Activated CD8-positive, alpha-beta T cell treated with anti-CD3 and anti-CD28 coated beads, Interleukin-2, amount 10 ng/mL, durations not matched to agents 7 days and 5 days (primary cell): ENCODE data around the gene TSPAN15. TPM values are rescaled to one million over a fixed set of nuclear protein-coding genes. Genes with fewer than 3 reads are reported as not detected.
"Not testable (repeated sequence)": the region's sequence is repeated elsewhere in the genome, so short reads cannot be mapped to it uniquely, and the experiment has no call there.

Experiments used
- ATAC-seq: fragments of 150-1000 bp; cut with Tn5 transposase; one replicate; pipeline ENCODE4 v1.10.0; 2021; ENCODE audit warnings: moderate library complexity
- CTCF ChIA-PET: fragments of 350-600 bp; sonication (Branson Sonifier 250); formaldehyde crosslinking; loops from one replicate; lab custom pipeline; 2021; ENCODE audit warnings: antibody characterized with exemption; lab: Charles Lee
- POLR2A ChIA-PET: fragments of 350-600 bp; sonication (Branson Sonifier 250); formaldehyde crosslinking; loops from one replicate; lab custom pipeline; 2021; ENCODE audit warnings: antibody characterized with exemption; lab: Charles Lee
- DNase-seq: peaks from one replicate; pipeline ENCODE4 v3.0.0-alpha.2; 2020
- H3K27ac Mint-ChIP-seq: one replicate; pipeline ENCODE4 v1.8.0; 2021; ENCODE audit warnings: mild to moderate bottlenecking, mixed read lengths
- H3K27me3 Mint-ChIP-seq: one replicate; pipeline ENCODE4 v1.8.0; 2021; ENCODE audit warnings: low read depth, mixed read lengths
- H3K36me3 Mint-ChIP-seq: one replicate; pipeline ENCODE4 v1.8.0; 2021; ENCODE audit warnings: low read depth, mixed read lengths
- H3K4me1 Mint-ChIP-seq: one replicate; pipeline ENCODE4 v1.8.0; 2021; ENCODE audit warnings: low read depth, mixed read lengths
- H3K4me3 Mint-ChIP-seq: one replicate; pipeline ENCODE4 v1.8.0; 2021; ENCODE audit warnings: mild to moderate bottlenecking, mixed read lengths
- H3K9me3 Mint-ChIP-seq: one replicate; pipeline ENCODE4 v1.8.0; 2022; ENCODE audit warnings: mixed read lengths; ENCODE audit not compliant: insufficient read depth
- total RNA-seq, 2 experiments: library from RNA; stranded (reverse); gene quantifications; one replicate each; pipeline ENCODE4 v1.2.3, GENCODE V29; 2021

Gene TSPAN15
- total RNA-seq, 2 experiments from 2014 or later: 3.8 to 4.7 TPM

DNA sequence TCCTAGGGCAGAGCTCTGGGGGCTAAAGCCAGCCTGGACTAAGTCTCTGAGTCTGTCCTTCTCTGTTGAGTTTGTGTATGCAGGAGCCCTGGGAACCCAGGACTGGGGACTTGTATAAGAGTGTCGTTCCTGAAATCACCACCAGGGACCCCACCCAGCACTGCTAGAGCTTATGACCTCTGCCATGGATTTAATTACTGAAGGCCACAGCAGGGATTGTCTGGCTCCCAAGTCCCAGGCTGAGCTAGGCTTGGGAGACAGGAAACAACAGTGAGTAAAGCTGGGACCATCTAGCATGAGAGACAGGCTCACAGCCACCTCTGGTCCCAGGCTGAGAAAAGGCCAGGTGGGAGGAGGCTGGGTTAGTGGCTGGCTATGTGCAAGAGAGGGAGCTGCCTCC, 1.4 kb upstream of the TSPAN15 start:
- peak overlapping the region; percentile 27 for H3K27ac Mint-ChIP-seq
- H3K4me3 Mint-ChIP-seq: no peak overlapping the region
- H3K27me3 Mint-ChIP-seq: peaks cover 36% of the 10 kb centered on the region
- CTCF ChIA-PET: interaction anchor here (0.9 to 5.0 kb wide), 15 partner anchors 9 to 187 kb away, joined by 3 to 24 read pairs (median 4); no protein-coding TSS in a partner anchor
- H3K4me1 Mint-ChIP-seq: peaks cover 29% of the 10 kb centered on the region
- POLR2A ChIA-PET: no interaction called here
- DNase-seq: peak; percentile 74
- H3K36me3 Mint-ChIP-seq: no peaks in the 10 kb centered on the region
- no peaks in the 10 kb centered on the region for H3K9me3 Mint-ChIP-seq
- peak; percentile 74 for ATAC-seq

DNA sequence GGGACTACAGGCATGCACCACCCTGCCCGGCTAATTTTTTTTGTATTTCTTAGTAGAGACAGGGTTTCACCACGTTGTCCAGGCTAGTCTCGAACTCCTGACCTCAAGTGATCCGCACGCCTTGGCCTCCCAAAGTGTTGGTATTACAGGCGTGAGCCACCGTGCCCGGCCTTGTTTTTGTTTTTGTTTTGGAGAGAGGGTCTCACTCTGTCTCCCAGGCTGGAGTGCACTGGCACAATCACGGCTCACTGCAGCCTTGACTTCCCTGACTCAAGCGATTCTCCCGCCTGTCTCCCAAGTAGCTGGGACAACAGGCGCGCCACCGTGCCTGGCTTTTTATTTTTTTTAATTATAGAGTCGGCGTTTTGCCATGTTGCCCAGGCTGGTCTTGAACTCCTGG, 870 bp upstream of the TSPAN15 start:
- H3K27me3 Mint-ChIP-seq: peaks cover 31% of the 10 kb centered on the region
- ChIA-PET POLR2A (interaction anchor here (0.9 kb wide), 1 partner anchor 18 kb away, joined by 4 read pairs; no protein-coding TSS in a partner anchor), CTCF (interaction anchor here (0.9 to 5.0 kb wide), 16 partner anchors 9 to 186 kb away, joined by 3 to 24 read pairs (median 4); no protein-coding TSS in a partner anchor)
- not testable (repeated sequence) for H3K36me3 Mint-ChIP-seq, DNase-seq, H3K9me3 Mint-ChIP-seq, H3K27ac Mint-ChIP-seq, ATAC-seq, H3K4me3 Mint-ChIP-seq
- peaks cover 29% of the 10 kb centered on the region for H3K4me1 Mint-ChIP-seq

DNA sequence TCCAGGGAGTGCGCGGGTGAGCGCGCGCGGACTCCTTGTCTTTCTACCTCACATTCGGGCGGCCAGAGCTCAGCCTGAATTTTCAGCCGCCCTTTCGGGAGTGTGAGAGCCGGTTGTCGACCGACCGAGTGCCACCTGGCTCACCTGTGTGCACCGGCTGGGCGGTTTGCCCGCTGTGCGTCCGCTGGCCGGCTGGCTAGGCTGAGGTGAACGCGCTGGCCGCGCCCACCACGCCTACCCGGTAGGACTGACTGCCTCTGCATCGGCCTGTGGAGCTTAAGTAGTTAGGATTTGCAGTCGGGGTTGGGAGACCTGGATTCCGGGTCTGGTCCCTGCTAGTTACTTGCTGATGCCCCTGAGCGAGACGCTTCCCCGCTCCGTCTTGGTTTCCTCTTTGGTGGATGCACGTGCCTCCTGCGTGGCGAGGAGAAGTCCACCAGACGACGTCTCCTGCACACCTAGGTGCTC, 553 bp downstream of the TSPAN15 start:
- peaks cover 26% of the 10 kb centered on the region for H3K27me3 Mint-ChIP-seq

DNA sequence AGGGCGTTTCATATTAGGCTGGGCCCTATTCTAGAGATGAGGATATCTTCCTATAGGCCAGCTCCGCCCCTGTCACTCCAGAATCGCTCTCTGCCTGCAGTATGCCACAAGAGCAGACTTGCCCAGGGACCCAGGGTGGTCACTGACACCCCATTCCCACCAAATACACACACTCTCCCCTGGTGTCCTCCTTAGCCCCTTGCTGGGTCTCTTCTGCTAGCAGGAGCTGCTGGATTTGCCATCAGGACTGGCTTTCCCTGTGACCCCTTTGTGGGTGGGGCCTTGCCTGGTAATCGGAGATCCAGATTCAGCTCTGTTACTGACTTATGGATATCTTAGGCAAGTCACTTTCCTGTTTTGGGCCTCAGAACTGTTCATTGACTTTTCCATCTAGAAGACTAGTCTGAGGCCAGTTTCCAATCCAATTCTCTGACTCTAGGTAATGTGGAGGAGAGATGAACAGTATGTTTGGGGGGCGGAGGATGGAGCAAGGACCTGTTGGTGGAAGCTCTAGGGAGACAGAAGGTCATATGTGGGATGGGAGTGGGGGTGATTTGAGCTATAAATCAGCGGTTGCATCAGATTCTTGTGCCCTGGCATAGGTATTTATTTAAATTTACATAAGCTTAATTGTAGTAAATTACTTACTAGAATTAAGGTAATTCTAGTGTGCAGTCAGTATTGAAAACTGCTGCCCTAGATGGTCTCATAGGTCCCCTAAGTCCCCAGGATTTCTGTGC, 1.6 kb downstream of the TSPAN15 start:
- CTCF ChIA-PET: interaction anchor here (2.0 to 5.0 kb wide), 2 partner anchors 12 to 56 kb away, joined by 7 to 24 read pairs; no protein-coding TSS in a partner anchor
- no peaks in the 10 kb centered on the region for H3K9me3 Mint-ChIP-seq
- H3K27ac Mint-ChIP-seq: no peak overlapping the region

More for the DNA sequence above, 553 bp downstream of the TSPAN15 start:
- POLR2A ChIA-PET: no interaction called here
- ATAC-seq: peak; percentile 2
- DNase-seq: no peak
- Mint-ChIP-seq H3K4me1 (peaks cover 29% of the 10 kb centered on the region), H3K36me3 (no peaks in the 10 kb centered on the region), H3K27ac (no peak overlapping the region), H3K4me3 (peak overlapping the region; percentile 85), H3K9me3 (no peaks in the 10 kb centered on the region)
- CTCF ChIA-PET: interaction anchor here (2.0 to 5.0 kb wide), 4 partner anchors 13 to 57 kb away, joined by 5 to 24 read pairs (median 10); no protein-coding TSS in a partner anchor

DNA sequence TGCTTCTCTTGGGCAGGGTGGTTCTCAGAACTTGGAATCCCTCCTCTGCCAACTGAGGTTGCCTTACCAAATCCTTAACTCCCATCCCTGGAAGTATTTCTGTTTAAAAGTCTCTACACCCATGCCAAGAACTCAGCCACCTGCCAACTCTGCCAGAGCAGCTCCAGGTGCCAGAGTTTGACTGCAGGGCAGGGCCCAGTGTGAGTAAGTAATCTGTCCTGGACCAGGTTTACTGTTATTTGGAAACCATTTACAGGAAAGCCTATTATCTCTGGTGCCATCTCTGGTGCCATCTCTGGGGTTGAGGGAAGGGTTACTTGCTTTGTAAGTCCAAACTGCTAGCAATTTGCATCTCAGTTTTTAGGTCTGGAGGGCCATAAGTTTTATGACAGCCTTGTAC, 2.5 kb downstream of the TSPAN15 start:
- peaks cover 17% of the 10 kb centered on the region for H3K27me3 Mint-ChIP-seq
- no peak overlapping the region for H3K27ac Mint-ChIP-seq
- ChIA-PET CTCF (interaction anchor here (2.0 kb wide), 1 partner anchor 55 kb away, joined by 7 read pairs; no protein-coding TSS in a partner anchor), POLR2A (no interaction called here)
- H3K4me1 Mint-ChIP-seq: peaks cover 24% of the 10 kb centered on the region
- no peaks in the 10 kb centered on the region for H3K9me3 Mint-ChIP-seq
- no peak overlapping the region for H3K4me3 Mint-ChIP-seq
- no peak for DNase-seq
- ATAC-seq: no peak
- H3K36me3 Mint-ChIP-seq: no peaks in the 10 kb centered on the region

More for the DNA sequence above, 1.6 kb downstream of the TSPAN15 start:
- peaks cover 23% of the 10 kb centered on the region for H3K27me3 Mint-ChIP-seq
- DNase-seq: no peak
- H3K36me3 Mint-ChIP-seq: no peaks in the 10 kb centered on the region
- POLR2A ChIA-PET: no interaction called here
- H3K4me3 Mint-ChIP-seq: peak overlapping the region; percentile 85
- peaks cover 29% of the 10 kb centered on the region for H3K4me1 Mint-ChIP-seq
- no peak for ATAC-seq

DNA sequence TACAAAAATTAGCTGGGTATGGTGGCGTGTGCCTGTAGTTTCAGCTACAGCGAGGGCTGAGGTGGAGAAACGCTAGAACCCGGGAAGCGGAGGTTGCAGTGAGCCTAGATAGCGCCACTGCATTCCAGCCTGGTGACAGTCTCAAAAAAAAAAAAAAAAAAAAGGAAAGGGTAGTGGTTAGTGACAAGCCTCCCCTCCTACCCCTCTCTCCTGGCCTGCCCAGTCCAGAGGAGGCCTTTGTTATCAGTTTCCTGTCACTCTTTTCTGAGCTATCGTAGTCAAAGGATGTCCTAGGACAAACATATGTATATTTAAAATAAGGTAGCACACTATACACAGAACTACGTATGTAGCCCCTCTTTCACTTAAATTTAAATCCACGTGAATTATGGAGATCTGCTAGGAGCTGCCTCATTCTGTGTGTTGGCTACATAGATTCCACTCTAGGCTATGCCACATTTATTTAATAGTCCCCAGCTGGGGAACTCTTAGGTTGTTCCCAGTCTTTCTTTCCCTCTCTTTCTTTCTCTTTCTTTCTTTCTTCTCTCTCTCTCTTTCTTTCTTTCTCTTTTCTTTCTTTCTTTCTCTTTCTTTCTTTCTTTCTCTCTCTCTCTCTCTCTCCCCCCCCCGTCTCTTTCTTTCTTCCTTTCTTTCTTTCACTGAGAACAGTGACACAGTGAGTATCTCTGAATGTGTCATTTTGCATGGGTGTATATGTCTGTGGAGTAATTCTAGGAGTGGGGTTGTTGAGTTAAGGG, 3.9 kb downstream of the TSPAN15 start:
- Mint-ChIP-seq H3K4me3 (no peak overlapping the region), H3K27ac (no peak overlapping the region), H3K27me3 (peaks cover 17% of the 10 kb centered on the region), H3K36me3 (no peaks in the 10 kb centered on the region), H3K9me3 (no peaks in the 10 kb centered on the region), H3K4me1 (peaks cover 16% of the 10 kb centered on the region)
- POLR2A ChIA-PET: interaction anchor here (0.6 kb wide), 1 partner anchor 60 kb away, joined by 6 read pairs; no protein-coding TSS in a partner anchor
- no peak for ATAC-seq
- CTCF ChIA-PET: interaction anchor here (0.7 kb wide), 1 partner anchor 23 kb away, joined by 3 read pairs; no protein-coding TSS in a partner anchor
- DNase-seq: no peak

DNA sequence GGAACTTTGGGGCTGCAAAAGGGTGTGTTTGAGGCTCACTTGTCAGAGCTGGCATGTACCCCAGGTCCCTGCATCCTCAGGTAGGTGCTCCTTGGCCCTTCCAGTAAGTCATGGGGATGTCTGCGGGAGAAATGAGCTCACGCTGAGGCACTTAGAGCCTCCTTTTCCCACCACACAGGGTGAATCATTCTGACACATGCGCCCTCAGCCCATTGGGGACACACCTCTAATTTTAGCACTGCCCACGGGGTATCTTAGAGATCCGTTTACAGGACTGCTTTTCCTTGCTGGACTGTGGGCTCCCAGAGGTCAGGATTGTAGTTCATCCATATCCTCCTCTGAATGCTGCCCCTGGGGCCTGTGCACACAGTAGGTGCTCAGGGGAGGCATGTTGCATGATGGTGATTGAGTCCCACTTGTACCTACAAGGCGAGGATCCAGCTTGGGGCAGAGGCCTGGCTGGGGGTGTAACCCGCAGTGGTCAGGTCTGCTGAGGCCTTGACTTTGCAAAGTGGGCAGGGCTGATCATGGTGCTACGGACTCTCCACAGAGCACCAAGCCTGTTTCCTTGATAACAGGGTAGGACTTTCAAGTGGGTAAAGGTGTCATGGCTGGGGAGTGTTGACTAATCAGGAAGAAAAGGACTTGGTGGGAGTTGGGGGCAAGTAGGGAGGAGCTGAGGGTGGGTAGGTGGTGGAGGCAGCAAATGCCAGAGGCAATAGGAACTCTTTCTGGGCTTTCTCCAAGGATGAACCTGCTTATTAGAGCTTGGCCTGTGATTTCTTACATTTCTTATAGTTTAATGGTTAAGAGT, 5.8 kb downstream of the TSPAN15 start:
- ATAC-seq: no peak
- POLR2A ChIA-PET: interaction anchor here (0.5 kb wide), 1 partner anchor 776 kb away, joined by 3 read pairs; no protein-coding TSS in a partner anchor

DNA sequence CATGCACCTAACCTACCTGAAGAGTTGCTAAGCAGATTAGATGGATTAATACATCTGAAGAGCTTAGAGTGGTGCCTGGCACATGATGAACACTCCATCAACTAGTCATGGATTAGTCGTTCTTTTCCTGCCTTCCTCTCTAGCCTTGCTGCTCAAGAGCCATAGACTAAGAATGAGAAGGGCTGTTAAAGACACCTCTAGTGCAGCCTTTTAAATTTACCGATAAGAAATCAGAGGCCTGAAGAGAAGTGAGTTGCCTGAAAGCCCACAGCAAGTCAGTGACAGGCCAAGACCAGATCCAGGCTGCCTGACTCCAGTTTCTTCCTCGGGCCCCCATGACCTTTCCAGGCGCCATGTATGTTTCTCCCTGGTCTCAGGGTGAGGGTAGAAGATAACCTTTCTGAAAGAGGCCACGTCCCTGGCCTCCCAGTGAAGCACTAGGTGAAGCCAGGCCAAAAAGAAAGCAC, 6.5 kb downstream of the TSPAN15 start:
- H3K27me3 Mint-ChIP-seq: peaks cover 10% of the 10 kb centered on the region
- no peak for DNase-seq
- no peaks in the 10 kb centered on the region for H3K36me3 Mint-ChIP-seq
- no peak overlapping the region for H3K27ac Mint-ChIP-seq
- ChIA-PET POLR2A (no interaction called here), CTCF (interaction anchor here (1.8 kb wide), 1 partner anchor 11 kb away, joined by 7 read pairs; no protein-coding TSS in a partner anchor)
- H3K4me1 Mint-ChIP-seq: peaks cover 16% of the 10 kb centered on the region
- H3K4me3 Mint-ChIP-seq: no peak overlapping the region
- no peaks in the 10 kb centered on the region for H3K9me3 Mint-ChIP-seq
- no peak for ATAC-seq

More for the DNA sequence above, 5.8 kb downstream of the TSPAN15 start:
- peaks cover 16% of the 10 kb centered on the region for H3K27me3 Mint-ChIP-seq
- CTCF ChIA-PET: interaction anchor here (1.8 kb wide), 1 partner anchor 10 kb away, joined by 7 read pairs; no protein-coding TSS in a partner anchor
- H3K4me1 Mint-ChIP-seq: peaks cover 17% of the 10 kb centered on the region
- no peak overlapping the region for H3K4me3 Mint-ChIP-seq
- no peaks in the 10 kb centered on the region for H3K9me3 Mint-ChIP-seq
- H3K36me3 Mint-ChIP-seq: no peaks in the 10 kb centered on the region
- no peak for DNase-seq
- no peak overlapping the region for H3K27ac Mint-ChIP-seq

DNA sequence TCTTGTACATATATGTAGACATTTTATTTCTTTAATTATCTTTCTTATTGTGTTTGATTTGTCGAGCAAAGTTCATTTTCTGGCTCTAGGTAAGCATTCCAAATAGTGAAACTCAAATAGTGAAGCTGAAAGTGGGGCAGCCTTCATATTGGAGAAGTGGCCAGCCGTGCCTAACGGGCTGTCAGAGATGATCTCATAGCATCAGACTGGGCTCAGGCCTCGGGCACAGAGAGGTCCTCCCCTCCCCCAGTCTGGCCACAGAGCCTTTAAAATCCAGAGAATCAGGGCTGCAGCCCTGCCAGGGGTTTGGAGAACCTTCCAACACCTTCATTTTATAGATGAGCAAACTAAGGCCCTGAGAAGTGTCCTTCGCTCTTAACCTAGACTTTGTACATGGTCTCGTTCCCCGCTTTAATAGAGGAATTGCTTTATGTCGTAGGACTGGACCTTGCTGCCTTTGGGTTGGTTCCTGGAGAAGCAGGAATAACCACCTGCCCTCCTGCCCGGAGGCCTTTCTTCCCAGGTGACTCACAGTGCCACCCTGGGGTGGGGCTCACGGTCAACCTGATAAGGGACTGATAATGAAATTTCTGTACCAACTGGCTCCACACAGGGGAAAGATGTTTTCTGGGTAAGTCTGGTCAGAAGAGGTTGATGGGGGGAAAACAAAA, 7.3 kb downstream of the TSPAN15 start:
- H3K27me3 Mint-ChIP-seq: peaks cover 4% of the 10 kb centered on the region
- CTCF ChIA-PET: interaction anchor here (1.0 kb wide), 1 partner anchor 8 kb away, joined by 3 read pairs; the partner anchor contains the start of gene TSPAN15

DNA sequence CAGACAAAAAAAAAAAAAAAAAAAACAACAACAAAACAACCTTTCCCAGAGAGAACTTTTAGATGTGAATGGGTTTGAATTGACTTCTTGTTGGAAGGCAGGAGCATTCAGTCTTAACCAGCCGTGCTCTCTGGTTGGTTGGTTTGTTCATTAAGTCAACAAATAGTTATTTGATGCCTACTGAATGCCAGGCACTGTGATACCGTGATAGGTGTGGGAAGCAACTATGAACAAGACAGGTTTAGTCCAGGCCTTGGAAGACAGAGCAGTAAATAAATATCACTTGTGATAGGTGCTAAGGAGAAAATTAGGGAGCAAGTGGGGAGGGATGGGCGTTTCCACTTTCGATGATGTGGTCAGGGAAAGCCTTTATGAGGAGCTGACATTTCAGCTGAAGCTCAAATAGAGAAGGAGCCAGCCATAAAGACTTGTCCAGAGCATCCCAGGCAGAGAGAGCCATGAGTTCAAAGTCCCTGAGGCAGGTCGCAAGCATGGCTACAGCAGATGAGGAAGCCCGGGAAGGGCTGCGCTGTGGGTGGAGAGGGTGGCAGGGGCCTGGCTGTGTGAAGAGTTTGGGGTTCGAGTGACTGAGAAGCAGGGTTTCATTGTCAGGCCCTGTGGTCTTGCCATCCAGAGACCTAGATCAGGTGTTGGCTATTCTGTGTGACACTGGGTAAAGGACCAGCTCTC, 8.0 kb downstream of the TSPAN15 start:
- ChIA-PET POLR2A (no interaction called here), CTCF (interaction anchor here (1.0 kb wide), 1 partner anchor 8 kb away, joined by 3 read pairs; the partner anchor contains the start of gene TSPAN15)
- H3K4me3 Mint-ChIP-seq: no peak overlapping the region
- no peaks in the 10 kb centered on the region for H3K27me3 Mint-ChIP-seq
- no peak overlapping the region for H3K27ac Mint-ChIP-seq
- no peaks in the 10 kb centered on the region for H3K9me3 Mint-ChIP-seq
- no peaks in the 10 kb centered on the region for H3K36me3 Mint-ChIP-seq
- H3K4me1 Mint-ChIP-seq: peaks cover 29% of the 10 kb centered on the region
- no peak for ATAC-seq
- no peak for DNase-seq

More for the DNA sequence above, 7.3 kb downstream of the TSPAN15 start:
- Mint-ChIP-seq H3K9me3 (no peaks in the 10 kb centered on the region), H3K4me1 (peaks cover 23% of the 10 kb centered on the region), H3K36me3 (no peaks in the 10 kb centered on the region), H3K27ac (peak overlapping the region; percentile 27), H3K4me3 (no peak overlapping the region)
- POLR2A ChIA-PET: no interaction called here
- DNase-seq: no peak
- ATAC-seq: no peak
